Right lobe of liver (tissue), 6 donors: ENCODE data around the gene PRADC1. TPM values are rescaled to one million over a fixed set of nuclear protein-coding genes. Genes with fewer than 3 reads are reported as not detected.

ENCODE experiments used
- ATAC-seq, 4 donors: fragments of 200-7000 bp; cut with Tn5 transposase; one replicate each; pipeline ENCODE4 v1.9.1; 2020; ENCODE audit warnings: mild to moderate bottlenecking in 4 of 4, moderate library complexity in 4 of 4
- DNase-seq, 3 donors: peaks; one replicate each; pipeline ENCODE4 v3.0.0-alpha.2; 2020
- H3K27ac ChIP-seq, 3 donors: fragments of 200-600 bp; one replicate each; pipeline ENCODE4 v1.8.0; 2022
- H3K27me3 ChIP-seq, 2 donors: fragments of 200-600 bp; one replicate each; pipeline ENCODE4 v1.8.0; 2022
- H3K36me3 ChIP-seq, 4 donors: fragments of 200-600 bp; sonication (generic) in 1 of 4; one replicate each; pipeline versions ENCODE4 v1.5.1 to v1.8.0; 2017 to 2022; ENCODE audit warnings: control low read depth in 1 of 4
- H3K4me1 ChIP-seq, 4 donors: fragments of 200-600 bp; sonication (generic) in 1 of 4; one replicate each; pipeline versions ENCODE4 v1.5.1 to v1.8.0; 2017 to 2022; ENCODE audit warnings: control low read depth in 1 of 4
- H3K4me3 ChIP-seq, 3 donors: fragments of 200-600 bp; one replicate each; pipeline ENCODE4 v1.8.0; 2022
- H3K9me3 ChIP-seq, 4 donors: fragments of 200-600 bp; sonication (generic) in 1 of 4; one replicate each; pipeline versions ENCODE4 v1.5.1 to v1.8.0; 2017 to 2022; ENCODE audit warnings: control low read depth in 1 of 4
- CTCF ChIP-seq, 4 donors: fragments of 200-600 bp in 3 of 4; fragments of 450-650 bp in 1 of 4; IDR thresholded peaks; one replicate each; pipeline versions ENCODE4 v1.5.1 to v1.8.0; 2016 to 2022; ENCODE audit warnings: antibody characterized with exemption in 4 of 4, mild to moderate bottlenecking in 2 of 4
- POLR2A ChIP-seq: fragments of 450-650 bp; IDR thresholded peaks from one replicate; pipeline ENCODE4 v1.6.1; 2017; ENCODE audit warnings: antibody characterized with exemption, mild to moderate bottlenecking
- WGBS: methylation state at CpG from one replicate; pipeline ENCODE4 v1.1.6; 2018; ENCODE audit warnings: low coverage, low lambda C conversion rate; ENCODE audit not compliant: insufficient coverage; ENCODE audit errors: missing lambda C conversion rate; 5-methylcytosine and 5-hydroxymethylcytosine counted together
- intact Hi-C, 2 donors: fragments of 100-400 bp; cut with DNase I; formaldehyde crosslinking; loops; one replicate each; pipeline versions ENCODE4 v1.11.2 to v1.14.1; 2022
- total RNA-seq, 6 experiments: library from RNA; depleted of rRNA in 2 of 6; stranded (reverse); fragments of >200 nt in 2 of 6; fragmentation: NEBNext Ultra II Directional in 3 of 6; extraction: Animal tissue kit (Norgen Biotek cat#: 25700) in 3 of 6; gene quantifications; one replicate each; pipeline versions ENCODE4 v1.1.0 to v1.2.4, GENCODE V29; 2016 to 2023
- donor health status: DM: no; HTN: yes; CAD: no.
- donor health status: DM: no; HTN: no; CAD: no.
- donor health status: DM: no; HTN: no; CAD: no.
- donor health status: DM: no; HTN: yes; CAD: no.
- donor health status: DM: no; HTN: yes; CAD: no.

Gene PRADC1
- total RNA-seq, 6 experiments from 2014 or later, result 17.8 to 26.1 (median 22.5) TPM

- ATAC-seq (no peak), DNase-seq (no peak)
- Histone ChIP-seq H3K4me3 (no peak overlapping the region), H3K27ac (no peak overlapping the region), H3K36me3 (peaks cover 12 to 98% (median 40%) of the 10 kb centered on the region in 4 donors), H3K27me3 (no peaks in the 10 kb centered on the region), H3K4me1 (no peaks in the 10 kb centered on the region), H3K9me3 (no peaks in the 10 kb centered on the region)
- intact Hi-C loops, result no loop called here
- TF ChIP-seq CTCF (IDR thresholded peaks at IDR 0.05) (no peak), POLR2A (no peak)
- WGBS, result 80% methylated on average over 1 of the region's 3 CpGs
These were observed 11.5 kb upstream of the PRADC1 start for GRCh38 chr2:73244580-73244979.

GRCh38 chr2:73243884-73244570, 11.0 kb upstream of the PRADC1 start:
- Histone ChIP-seq H3K36me3 (peaks cover 10 to 96% (median 37%) of the 10 kb centered on the region in 4 donors), H3K4me3 (no peak overlapping the region), H3K4me1 (no peaks in the 10 kb centered on the region), H3K27ac (no peak overlapping the region), H3K27me3 (no peaks in the 10 kb centered on the region), H3K9me3 (no peaks in the 10 kb centered on the region)
- no peak for TF ChIP-seq CTCF (IDR thresholded peaks at IDR 0.05)
- no peak for TF ChIP-seq POLR2A
- intact Hi-C loops, result no loop called here
- DNase-seq (no peak), ATAC-seq (no peak)
- 70% methylated on average over 5 of the region's 5 CpGs for WGBS

- WGBS, result 21% methylated on average over 3 of the region's 3 CpGs
- no peak overlapping the region for H3K4me3 ChIP-seq
- ATAC-seq (no peak), DNase-seq (no peak)
- no peak overlapping the region for H3K27ac ChIP-seq
- peaks cover 0 to 11% (median 3%) of the 10 kb centered on the region in 4 donors for H3K4me1 ChIP-seq
- intact Hi-C loops, result no loop called here
- TF ChIP-seq POLR2A (no peak), CTCF (IDR thresholded peaks at IDR 0.05) (no peak)
- no peaks in the 10 kb centered on the region for H3K9me3 ChIP-seq
- no peaks in the 10 kb centered on the region for H3K27me3 ChIP-seq
- H3K36me3 ChIP-seq, result peaks cover 0 to 53% (median 16%) of the 10 kb centered on the region in 4 donors
These were observed 6.7 kb upstream of the PRADC1 start for GRCh38 chr2:73239776-73240175.

- no peak for DNase-seq
- Histone ChIP-seq H3K4me3 (no peak overlapping the region), H3K27ac (no peak overlapping the region), H3K9me3 (no peaks in the 10 kb centered on the region), H3K4me1 (peaks cover 0 to 12% (median 3%) of the 10 kb centered on the region in 4 donors), H3K36me3 (peaks cover 0 to 45% (median 8%) of the 10 kb centered on the region in 4 donors), H3K27me3 (no peaks in the 10 kb centered on the region)
- TF ChIP-seq CTCF (IDR thresholded peaks at IDR 0.05) (no peak), POLR2A (no peak)
- intact Hi-C loops, result no loop called here
- 88% methylated on average over 1 of the region's 1 CpG for WGBS
- ATAC-seq, result no peak
These were observed 5.9 kb upstream of the PRADC1 start for GRCh38 chr2:73238976-73239375.
